Panc1 (cell line): ENCODE results near the gene GIMAP4. TPM values are rescaled to one million over a fixed set of nuclear protein-coding genes. Genes with fewer than 3 reads are reported as not detected.

Source experiments
- ATAC-seq: fragments of 200-7000 bp; cut with Tn5 transposase; 2 replicates; pipeline ENCODE4 v1.9.1; 2020; ENCODE audit warnings: mild to moderate bottlenecking, moderate library complexity
- BruUV-seq: library from RNA; stranded (reverse); fragments of 400-500 nt; replicated peaks from 2 replicates; lab custom pipeline; 2021; lab: Mats Ljungman, UMichigan
- CTCF ChIA-PET: fragments of 300-600 bp; sonication (Branson Sonifier 250); formaldehyde crosslinking; loops from one replicate; lab custom pipeline; 2022; ENCODE audit warnings: antibody characterized with exemption; lab: Charles Lee
- POLR2A ChIA-PET: fragments of 300-600 bp; sonication (Branson Sonifier 250); formaldehyde crosslinking; loops from one replicate; lab custom pipeline; 2022; ENCODE audit warnings: antibody characterized with exemption; lab: Charles Lee
- DNase-seq: peaks from one replicate; pipeline ENCODE4 v3.0.0-alpha.2; 2010; ENCODE audit warnings: low read depth, low spot score
- H3K27ac ChIP-seq: 2 replicates; pipeline ENCODE4 v1.5.1; 2011; ENCODE audit warnings: mild to moderate bottlenecking, low read length, inconsistent platforms
- H3K27me3 ChIP-seq: fragments of 200-500 bp; sonication (Bioruptor generic); 2 replicates; pipeline ENCODE4 v1.6.0; 2014; ENCODE audit warnings: low read length, inconsistent platforms; ENCODE audit not compliant: control insufficient read depth, insufficient read depth
- H3K36me3 ChIP-seq: fragments of 200-500 bp; sonication (Bioruptor generic); 2 replicates; pipeline ENCODE4 v1.5.1; 2014; ENCODE audit warnings: inconsistent platforms, mild to moderate bottlenecking, low read length, moderate library complexity; ENCODE audit not compliant: control insufficient read depth, insufficient read depth
- H3K4me1 ChIP-seq: 2 replicates; pipeline ENCODE4 v1.5.1; 2011; ENCODE audit warnings: inconsistent platforms, mild to moderate bottlenecking, low read length, moderate library complexity; ENCODE audit not compliant: control insufficient read depth, insufficient read depth
- H3K4me3 ChIP-seq, 2 experiments: 2 replicates each; pipeline ENCODE4 v1.5.1; 2011 to 2012; ENCODE audit warnings: low read depth in 2 of 2, low read length in 2 of 2, mild to moderate bottlenecking in 2 of 2, inconsistent platforms in 1 of 2, moderate library complexity in 1 of 2
- H3K9me3 ChIP-seq: fragments of 200-500 bp; sonication (Bioruptor generic); 2 replicates; pipeline ENCODE4 v1.5.1; 2014; ENCODE audit warnings: low read depth, mild to moderate bottlenecking, inconsistent platforms, low read length, moderate library complexity; ENCODE audit not compliant: control insufficient read depth, insufficient read depth
- CTCF ChIP-seq: fragments of 450-650 bp; IDR thresholded peaks from 2 replicates; pipeline ENCODE4 v1.5.1; 2017; ENCODE audit warnings: mild to moderate bottlenecking
- POLR2AphosphoS5 ChIP-seq: IDR thresholded peaks from 2 replicates; pipeline ENCODE4 v1.6.1; 2012; ENCODE audit warnings: mild to moderate bottlenecking, low read depth, low read length, moderate library complexity
- SIN3A ChIP-seq: IDR thresholded peaks from 2 replicates; pipeline ENCODE4 v1.6.1; 2012; ENCODE audit warnings: low read depth, mild to moderate bottlenecking, low read length, moderate library complexity, borderline replicate concordance; ENCODE audit not compliant: insufficient read depth
- TCF7L2 ChIP-seq: IDR thresholded peaks from 2 replicates; pipeline ENCODE4 v1.6.1; 2011; ENCODE audit warnings: mild to moderate bottlenecking, low read depth, low read length, inconsistent platforms
- in situ Hi-C: cut with HindIII; loops from 2 replicates; pipeline ENCODE4 v1.10.0; 2016; ENCODE audit warnings: low sequenced_read_pairs, low pct_unique_long_range_greater_than_20kb
- intact Hi-C: fragments of 100-400 bp; cut with micrococcal nuclease; formaldehyde crosslinking; loops from one replicate; pipeline ENCODE4 v1.10.0; 2022; ENCODE audit not compliant: unreplicated experiment
- total RNA-seq: library from RNA; stranded (reverse); gene quantifications from one replicate; pipeline ENCODE4 v1.2.1, GENCODE V29; 2021; ENCODE audit not compliant: unreplicated experiment
- TF ChIP-seq, protein P1 (sequence below), 2 experiments: IDR thresholded peaks; 2 replicates each; pipeline ENCODE4 v1.6.1; 2011 to 2012; ENCODE audit warnings: low read depth in 2 of 2, control low read depth in 1 of 2, low read length in 1 of 2, mild to moderate bottlenecking in 1 of 2, moderate library complexity in 1 of 2; ENCODE audit not compliant: insufficient read depth in 1 of 2

The GIMAP4 gene
- total RNA-seq, 1 experiment from 2014 or later, result 0.26 TPM

GRCh38 chr7:150621376-150621775 lies 54.2 kb downstream of the GIMAP4 start:
- in situ Hi-C loops, result no loop called here

More at GRCh38 chr7:150621376-150621775, 54.2 kb downstream of the GIMAP4 start:
- peaks cover 2% of the 10 kb centered on the region; the same call in 1 of the 2 replicates for H3K27me3 ChIP-seq
- no peak overlapping the region for H3K27ac ChIP-seq
- no peaks in the 10 kb centered on the region for H3K4me1 ChIP-seq
- no peak for TF ChIP-seq POLR2AphosphoS5
- no peak for TF ChIP-seq CTCF
- TF ChIP-seq, protein P1, sequence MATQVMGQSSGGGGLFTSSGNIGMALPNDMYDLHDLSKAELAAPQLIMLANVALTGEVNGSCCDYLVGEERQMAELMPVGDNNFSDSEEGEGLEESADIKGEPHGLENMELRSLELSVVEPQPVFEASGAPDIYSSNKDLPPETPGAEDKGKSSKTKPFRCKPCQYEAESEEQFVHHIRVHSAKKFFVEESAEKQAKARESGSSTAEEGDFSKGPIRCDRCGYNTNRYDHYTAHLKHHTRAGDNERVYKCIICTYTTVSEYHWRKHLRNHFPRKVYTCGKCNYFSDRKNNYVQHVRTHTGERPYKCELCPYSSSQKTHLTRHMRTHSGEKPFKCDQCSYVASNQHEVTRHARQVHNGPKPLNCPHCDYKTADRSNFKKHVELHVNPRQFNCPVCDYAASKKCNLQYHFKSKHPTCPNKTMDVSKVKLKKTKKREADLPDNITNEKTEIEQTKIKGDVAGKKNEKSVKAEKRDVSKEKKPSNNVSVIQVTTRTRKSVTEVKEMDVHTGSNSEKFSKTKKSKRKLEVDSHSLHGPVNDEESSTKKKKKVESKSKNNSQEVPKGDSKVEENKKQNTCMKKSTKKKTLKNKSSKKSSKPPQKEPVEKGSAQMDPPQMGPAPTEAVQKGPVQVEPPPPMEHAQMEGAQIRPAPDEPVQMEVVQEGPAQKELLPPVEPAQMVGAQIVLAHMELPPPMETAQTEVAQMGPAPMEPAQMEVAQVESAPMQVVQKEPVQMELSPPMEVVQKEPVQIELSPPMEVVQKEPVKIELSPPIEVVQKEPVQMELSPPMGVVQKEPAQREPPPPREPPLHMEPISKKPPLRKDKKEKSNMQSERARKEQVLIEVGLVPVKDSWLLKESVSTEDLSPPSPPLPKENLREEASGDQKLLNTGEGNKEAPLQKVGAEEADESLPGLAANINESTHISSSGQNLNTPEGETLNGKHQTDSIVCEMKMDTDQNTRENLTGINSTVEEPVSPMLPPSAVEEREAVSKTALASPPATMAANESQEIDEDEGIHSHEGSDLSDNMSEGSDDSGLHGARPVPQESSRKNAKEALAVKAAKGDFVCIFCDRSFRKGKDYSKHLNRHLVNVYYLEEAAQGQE (IDR thresholded peaks at IDR 0.05; ENCODE audit: insufficient read depth in 1 of 2, low read depth in 2 of 2, low read length in 1 of 2), result no peak
- no peak for TF ChIP-seq SIN3A
- no peak for TF ChIP-seq TCF7L2
- H3K9me3 ChIP-seq, result no peaks in the 10 kb centered on the region
- no TSS peak for BruUV-seq
- ChIA-PET CTCF (no interaction called here), POLR2A (no interaction called here)
- ATAC-seq (no peak), DNase-seq (no peak)
- no peak overlapping the region for H3K4me3 ChIP-seq
- intact Hi-C loops, result no loop called here
- H3K36me3 ChIP-seq, result no peaks in the 10 kb centered on the region

Other genes starting within 250 kb of the GIMAP4 start
- gene LRRC61, start 244.0 kb upstream of the GIMAP4 start, total RNA-seq, result 13.8 TPM
- 6.5 TPM for gene ACTR3C, start 243.8 kb upstream of the GIMAP4 start, total RNA-seq
- gene RARRES2, start 225.8 kb upstream of the GIMAP4 start, total RNA-seq, result 1.1 TPM
- 209 TPM for gene REPIN1, start 198.6 kb upstream of the GIMAP4 start, total RNA-seq
- 14.7 TPM for gene ZNF775, start 188.1 kb upstream of the GIMAP4 start, total RNA-seq
- 0.10 TPM for gene GIMAP8, start 116.8 kb upstream of the GIMAP4 start, total RNA-seq
- gene GIMAP7, start 52.5 kb upstream of the GIMAP4 start, total RNA-seq, result 0.33 TPM
- 0.23 TPM for gene GIMAP6, start 65.0 kb downstream of the GIMAP4 start, total RNA-seq
- gene GIMAP2, start 118.3 kb downstream of the GIMAP4 start, total RNA-seq, result 1.5 TPM
- 0.05 TPM for gene GIMAP1, start 149.2 kb downstream of the GIMAP4 start, total RNA-seq
- gene GIMAP5, start 170.0 kb downstream of the GIMAP4 start, total RNA-seq, result 0.51 TPM
- 0.31 TPM for gene TMEM176B, start 233.0 kb downstream of the GIMAP4 start, total RNA-seq
- 0.39 TPM for gene TMEM176A, start 233.4 kb downstream of the GIMAP4 start, total RNA-seq